GM06990 (cell line): ENCODE results near the gene SNX30.

Experiments used
- DNase-seq: peaks from one replicate; pipeline ENCODE4 v3.0.0-alpha.2; 2011; ENCODE audit not compliant: insufficient read length; ENCODE audit errors: extremely low read depth
- H3K27me3 ChIP-seq: replicated peaks from 2 replicates; pipeline ENCODE4 v1.6.0; 2011; ENCODE audit warnings: low read length; ENCODE audit not compliant: control insufficient read depth, insufficient read depth
- H3K36me3 ChIP-seq: 2 replicates; pipeline ENCODE4 v1.5.1; 2011; ENCODE audit warnings: low read length; ENCODE audit not compliant: control insufficient read depth, insufficient read depth
- H3K4me3 ChIP-seq: replicated peaks from 2 replicates; pipeline ENCODE4 v1.5.1; 2011; ENCODE audit warnings: low read depth, mild to moderate bottlenecking, control low read depth, low read length
- TF ChIP-seq, protein P1 (sequence below): IDR thresholded peaks from 2 replicates; pipeline ENCODE4 v1.5.1; 2011; ENCODE audit warnings: low read length, control low read depth, mild to moderate bottlenecking, inconsistent platforms; ENCODE audit not compliant: insufficient read depth, poor library complexity, severe bottlenecking

SNX30 gene

DNA sequence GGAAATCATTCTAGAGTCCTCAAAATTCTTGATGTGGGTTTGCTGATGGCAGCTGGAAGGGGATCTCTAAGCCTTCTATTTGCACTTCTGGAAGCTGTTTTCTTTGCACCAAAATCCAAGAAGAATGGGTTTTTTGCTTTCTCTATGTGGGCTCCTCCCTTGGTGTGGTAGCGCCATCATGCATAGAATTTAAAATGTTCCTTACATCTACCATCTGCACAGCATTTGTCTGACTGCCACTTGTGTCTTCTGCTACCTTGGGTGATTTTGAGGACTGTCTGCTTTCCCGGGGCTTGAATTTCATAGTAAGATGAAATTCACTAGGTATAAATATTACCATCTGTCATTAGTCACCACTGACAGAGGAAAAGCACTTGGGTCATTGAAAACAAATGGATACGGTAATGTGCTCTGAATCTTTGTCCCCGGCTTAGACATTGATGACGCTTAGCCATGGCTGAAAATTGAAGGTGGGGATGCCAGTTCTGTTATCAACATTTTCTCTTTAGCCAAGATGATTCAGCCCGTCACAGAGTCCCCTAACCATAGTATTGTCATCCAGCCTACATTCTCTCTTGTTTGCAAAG is 30.0 kb downstream of the SNX30 start:
- H3K27me3 ChIP-seq = no peaks in the 10 kb centered on the region
- DNase-seq = no peak
- H3K36me3 ChIP-seq = no peaks in the 10 kb centered on the region
- no peak overlapping the region for H3K4me3 ChIP-seq
- TF ChIP-seq, protein P1, sequence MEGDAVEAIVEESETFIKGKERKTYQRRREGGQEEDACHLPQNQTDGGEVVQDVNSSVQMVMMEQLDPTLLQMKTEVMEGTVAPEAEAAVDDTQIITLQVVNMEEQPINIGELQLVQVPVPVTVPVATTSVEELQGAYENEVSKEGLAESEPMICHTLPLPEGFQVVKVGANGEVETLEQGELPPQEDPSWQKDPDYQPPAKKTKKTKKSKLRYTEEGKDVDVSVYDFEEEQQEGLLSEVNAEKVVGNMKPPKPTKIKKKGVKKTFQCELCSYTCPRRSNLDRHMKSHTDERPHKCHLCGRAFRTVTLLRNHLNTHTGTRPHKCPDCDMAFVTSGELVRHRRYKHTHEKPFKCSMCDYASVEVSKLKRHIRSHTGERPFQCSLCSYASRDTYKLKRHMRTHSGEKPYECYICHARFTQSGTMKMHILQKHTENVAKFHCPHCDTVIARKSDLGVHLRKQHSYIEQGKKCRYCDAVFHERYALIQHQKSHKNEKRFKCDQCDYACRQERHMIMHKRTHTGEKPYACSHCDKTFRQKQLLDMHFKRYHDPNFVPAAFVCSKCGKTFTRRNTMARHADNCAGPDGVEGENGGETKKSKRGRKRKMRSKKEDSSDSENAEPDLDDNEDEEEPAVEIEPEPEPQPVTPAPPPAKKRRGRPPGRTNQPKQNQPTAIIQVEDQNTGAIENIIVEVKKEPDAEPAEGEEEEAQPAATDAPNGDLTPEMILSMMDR = no peak

DNA sequence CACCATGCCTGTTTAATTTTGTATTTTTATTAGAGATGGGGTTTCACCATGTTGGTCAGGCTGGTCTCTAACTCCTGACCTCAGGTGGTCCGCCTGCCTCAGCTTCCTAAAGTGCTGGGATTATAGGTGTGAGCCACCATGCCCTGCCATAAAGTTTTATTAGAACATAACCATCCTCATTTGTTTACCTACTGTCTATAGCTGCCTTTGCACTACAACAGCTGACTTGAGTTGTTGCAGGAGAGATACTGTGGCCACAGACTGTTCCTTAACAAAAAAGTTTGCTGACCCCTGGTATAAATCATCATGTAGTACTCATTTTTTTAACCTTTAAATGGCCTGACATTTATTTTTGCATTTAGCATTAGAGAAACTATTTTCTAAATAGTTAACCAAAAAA is 31.7 kb downstream of the SNX30 start:
- TF ChIP-seq, protein P1 = no peak
- DNase-seq = no peak
- Histone ChIP-seq H3K4me3 (no peak overlapping the region), H3K27me3 (no peaks in the 10 kb centered on the region), H3K36me3 (no peaks in the 10 kb centered on the region)

DNA sequence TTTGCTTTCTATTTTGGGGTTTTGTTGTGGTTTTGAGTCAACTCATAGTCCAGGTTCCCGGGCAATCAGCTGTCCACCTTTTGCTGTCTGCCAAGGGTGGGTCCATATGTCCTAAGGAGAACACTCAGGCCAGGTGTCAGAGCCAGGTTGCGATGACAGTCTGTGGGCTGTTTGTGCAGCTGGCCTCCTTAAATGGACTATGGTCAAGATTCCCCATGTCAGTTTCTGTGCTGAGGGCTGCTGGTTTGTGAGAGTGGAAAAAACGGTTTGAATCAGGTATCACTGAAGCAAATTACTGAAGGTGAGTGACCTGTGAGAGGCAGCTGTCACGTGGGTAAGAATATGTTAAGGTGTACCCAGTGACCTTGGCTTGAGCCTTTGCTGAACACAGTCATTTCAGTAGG is 33.0 kb downstream of the SNX30 start:
- DNase-seq = no peak

DNA sequence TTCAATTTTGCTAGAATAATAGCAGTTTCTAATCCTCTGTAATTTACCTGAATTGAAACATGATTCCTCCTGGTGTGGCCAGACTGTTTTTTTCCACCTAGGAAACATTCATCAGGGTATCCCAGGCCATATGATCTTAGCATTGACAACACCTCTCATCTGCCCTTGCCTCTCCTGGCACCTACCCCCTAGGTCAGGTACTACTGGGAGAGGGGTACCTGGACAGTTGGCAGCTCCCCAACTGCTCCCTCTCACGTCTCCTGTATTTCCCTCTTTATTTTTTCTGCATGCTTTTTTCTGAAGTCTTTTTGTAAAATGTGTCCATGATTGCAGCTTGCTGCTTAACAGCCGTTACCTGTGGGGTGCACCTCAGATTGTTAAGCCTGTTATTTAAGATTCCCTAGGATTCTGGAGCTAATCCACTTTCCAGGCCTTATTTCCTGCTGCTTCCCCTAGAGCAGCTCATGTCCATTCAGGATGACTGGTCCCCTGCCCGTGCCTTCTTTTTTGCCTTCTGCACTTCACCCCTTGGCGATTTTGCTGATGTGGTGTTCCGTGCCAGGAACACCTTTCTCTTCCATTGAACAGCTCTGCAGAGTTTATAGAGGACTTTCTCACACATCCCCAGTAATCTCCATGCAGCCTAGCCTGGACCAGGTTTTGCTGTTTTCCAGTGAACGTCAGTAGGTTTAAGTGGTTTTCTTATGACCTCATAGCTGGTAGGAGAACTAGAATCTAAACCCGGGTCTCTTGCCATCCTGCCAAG is 33.6 kb downstream of the SNX30 start:
- DNase-seq = no peak
- no peaks in the 10 kb centered on the region for H3K36me3 ChIP-seq
- H3K4me3 ChIP-seq = no peak overlapping the region
- TF ChIP-seq, protein P1 = no peak
- no peaks in the 10 kb centered on the region for H3K27me3 ChIP-seq

More for the DNA sequence above, 33.0 kb downstream of the SNX30 start:
- H3K4me3 ChIP-seq = no peak overlapping the region
- TF ChIP-seq, protein P1 = no peak
- H3K27me3 ChIP-seq = no peaks in the 10 kb centered on the region
- no peaks in the 10 kb centered on the region for H3K36me3 ChIP-seq

DNA sequence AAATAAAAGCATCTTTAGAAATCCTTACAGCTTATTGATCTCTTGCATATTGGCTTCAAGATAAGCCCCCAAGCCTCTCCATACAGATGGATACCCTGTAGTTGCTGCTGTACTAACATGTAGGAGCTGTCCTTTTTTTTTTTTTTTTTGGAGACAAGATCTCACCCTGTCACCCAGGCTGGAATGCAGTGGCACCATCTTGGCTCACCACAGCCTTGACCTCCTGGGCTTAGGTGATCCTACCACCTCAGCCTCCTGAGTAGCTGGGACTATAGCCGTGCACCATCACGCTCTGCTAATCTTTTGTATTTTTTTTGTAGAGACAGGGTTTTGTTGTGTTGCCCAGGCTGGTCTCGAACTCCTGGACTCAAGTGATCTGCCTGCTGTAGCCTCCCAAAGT is 35.4 kb downstream of the SNX30 start:
- TF ChIP-seq, protein P1 = no peak
- Histone ChIP-seq H3K4me3 (no peak overlapping the region), H3K27me3 (no peaks in the 10 kb centered on the region), H3K36me3 (no peaks in the 10 kb centered on the region)
- no peak for DNase-seq
